ENCODE results near the gene PCAT7. TPM values are rescaled to one million over a fixed set of nuclear protein-coding genes. Genes with fewer than 3 reads are reported as not detected.

The PCAT7 gene
- total RNA-seq, 1 experiment from 2014 or later, result 6.5 TPM

GRCh38 chr9:94567271-94567670 is 12.4 kb downstream of the PCAT7 start (continued):
- TF ChIP-seq, protein P1, sequence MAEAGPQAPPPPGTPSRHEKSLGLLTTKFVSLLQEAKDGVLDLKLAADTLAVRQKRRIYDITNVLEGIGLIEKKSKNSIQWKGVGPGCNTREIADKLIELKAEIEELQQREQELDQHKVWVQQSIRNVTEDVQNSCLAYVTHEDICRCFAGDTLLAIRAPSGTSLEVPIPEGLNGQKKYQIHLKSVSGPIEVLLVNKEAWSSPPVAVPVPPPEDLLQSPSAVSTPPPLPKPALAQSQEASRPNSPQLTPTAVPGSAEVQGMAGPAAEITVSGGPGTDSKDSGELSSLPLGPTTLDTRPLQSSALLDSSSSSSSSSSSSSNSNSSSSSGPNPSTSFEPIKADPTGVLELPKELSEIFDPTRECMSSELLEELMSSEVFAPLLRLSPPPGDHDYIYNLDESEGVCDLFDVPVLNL (CRISPR knock-in tag; IDR thresholded peaks at IDR 0.05; ENCODE audit: borderline replicate concordance, low read depth), result no peak
- no peak for TF ChIP-seq RORB (CRISPR knock-in tag; IDR thresholded peaks at IDR 0.05)
- TF ChIP-seq, protein P2, sequence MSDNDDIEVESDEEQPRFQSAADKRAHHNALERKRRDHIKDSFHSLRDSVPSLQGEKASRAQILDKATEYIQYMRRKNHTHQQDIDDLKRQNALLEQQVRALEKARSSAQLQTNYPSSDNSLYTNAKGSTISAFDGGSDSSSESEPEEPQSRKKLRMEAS (CRISPR knock-in tag; IDR thresholded peaks at IDR 0.05), result no peak
- no peak for TF ChIP-seq TP53 (CRISPR knock-in tag; IDR thresholded peaks at IDR 0.05)
- TF ChIP-seq, protein P3, sequence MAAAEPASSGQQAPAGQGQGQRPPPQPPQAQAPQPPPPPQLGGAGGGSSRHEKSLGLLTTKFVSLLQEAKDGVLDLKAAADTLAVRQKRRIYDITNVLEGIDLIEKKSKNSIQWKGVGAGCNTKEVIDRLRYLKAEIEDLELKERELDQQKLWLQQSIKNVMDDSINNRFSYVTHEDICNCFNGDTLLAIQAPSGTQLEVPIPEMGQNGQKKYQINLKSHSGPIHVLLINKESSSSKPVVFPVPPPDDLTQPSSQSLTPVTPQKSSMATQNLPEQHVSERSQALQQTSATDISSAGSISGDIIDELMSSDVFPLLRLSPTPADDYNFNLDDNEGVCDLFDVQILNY (CRISPR knock-in tag; IDR thresholded peaks at IDR 0.05), result no peak

DNA sequence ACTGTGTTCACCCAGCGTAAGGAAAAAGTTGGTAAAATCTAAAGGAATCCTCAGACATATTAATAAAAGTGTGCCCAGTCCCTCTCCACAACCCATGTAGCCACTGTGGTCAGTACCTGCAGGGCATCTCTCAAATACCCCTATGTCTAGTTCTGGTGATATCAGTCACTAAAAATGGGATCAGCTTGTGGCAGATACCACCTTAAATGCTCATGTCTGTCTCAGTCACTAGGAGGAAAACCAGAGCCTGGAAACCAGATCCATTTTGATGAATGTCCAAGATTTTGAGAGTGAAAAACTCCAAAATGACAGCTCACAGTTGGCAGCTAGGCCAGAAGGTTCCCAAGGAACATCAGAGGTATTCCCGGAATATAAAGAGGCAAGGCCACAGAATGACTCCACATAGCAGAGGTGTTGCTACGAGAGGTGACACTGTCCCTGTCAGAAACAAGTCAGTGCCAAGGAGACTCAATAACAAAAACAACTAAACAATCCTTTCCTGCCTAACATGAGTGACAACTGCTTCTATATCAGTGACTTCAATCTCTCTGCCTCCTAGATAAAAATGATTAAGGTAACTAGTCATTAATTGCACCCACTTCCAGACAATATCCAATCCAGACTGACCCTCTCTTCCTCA is 13.5 kb downstream of the PCAT7 start:
- ChIA-PET POLR2A (interaction anchor here (0.5 kb wide), 1 partner anchor 114 kb away, joined by 8 read pairs; no protein-coding TSS in a partner anchor), CTCF (interaction anchor here (0.5 kb wide), 1 partner anchor 1460 kb away, joined by 5 read pairs; no protein-coding TSS in a partner anchor)
- no peak overlapping the region for H3K4me3 Mint-ChIP-seq
- ATAC-seq, result no peak
- DNase-seq (ENCODE audit: low spot score), result no peak
- no peak overlapping the region for H3K27ac Mint-ChIP-seq
- H3K4me1 Mint-ChIP-seq, result peaks cover 14% of the 10 kb centered on the region
- H3K9me3 Mint-ChIP-seq, result peaks cover 11% of the 10 kb centered on the region
- peaks cover 18% of the 10 kb centered on the region for H3K36me3 Mint-ChIP-seq
- H3K27me3 Mint-ChIP-seq (ENCODE audit: low read depth), result peaks cover 6% of the 10 kb centered on the region
- no peak for TF ChIP-seq CREM (CRISPR knock-in tag; IDR thresholded peaks at IDR 0.05)
- TF ChIP-seq, protein P4, sequence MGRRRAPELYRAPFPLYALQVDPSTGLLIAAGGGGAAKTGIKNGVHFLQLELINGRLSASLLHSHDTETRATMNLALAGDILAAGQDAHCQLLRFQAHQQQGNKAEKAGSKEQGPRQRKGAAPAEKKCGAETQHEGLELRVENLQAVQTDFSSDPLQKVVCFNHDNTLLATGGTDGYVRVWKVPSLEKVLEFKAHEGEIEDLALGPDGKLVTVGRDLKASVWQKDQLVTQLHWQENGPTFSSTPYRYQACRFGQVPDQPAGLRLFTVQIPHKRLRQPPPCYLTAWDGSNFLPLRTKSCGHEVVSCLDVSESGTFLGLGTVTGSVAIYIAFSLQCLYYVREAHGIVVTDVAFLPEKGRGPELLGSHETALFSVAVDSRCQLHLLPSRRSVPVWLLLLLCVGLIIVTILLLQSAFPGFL (CRISPR knock-in tag; IDR thresholded peaks at IDR 0.05; ENCODE audit: borderline replicate concordance), result no peak
- TF ChIP-seq GTF2I (CRISPR knock-in tag; conservative IDR thresholded peaks at IDR 0.05), result no peak
- no peak for TF ChIP-seq ATF1 (CRISPR knock-in tag; IDR thresholded peaks at IDR 0.05)
- no peak for TF ChIP-seq PRRX2 (CRISPR knock-in tag; IDR thresholded peaks at IDR 0.05)
- no peak for TF ChIP-seq MXD4 (CRISPR knock-in tag; IDR thresholded peaks at IDR 0.05; ENCODE audit: borderline replicate concordance)
- TF ChIP-seq EMX1 (CRISPR knock-in tag; IDR thresholded peaks at IDR 0.05), result no peak
- no peak for TF ChIP-seq ZBTB43 (CRISPR knock-in tag; IDR thresholded peaks at IDR 0.05)
- TF ChIP-seq, protein P5, sequence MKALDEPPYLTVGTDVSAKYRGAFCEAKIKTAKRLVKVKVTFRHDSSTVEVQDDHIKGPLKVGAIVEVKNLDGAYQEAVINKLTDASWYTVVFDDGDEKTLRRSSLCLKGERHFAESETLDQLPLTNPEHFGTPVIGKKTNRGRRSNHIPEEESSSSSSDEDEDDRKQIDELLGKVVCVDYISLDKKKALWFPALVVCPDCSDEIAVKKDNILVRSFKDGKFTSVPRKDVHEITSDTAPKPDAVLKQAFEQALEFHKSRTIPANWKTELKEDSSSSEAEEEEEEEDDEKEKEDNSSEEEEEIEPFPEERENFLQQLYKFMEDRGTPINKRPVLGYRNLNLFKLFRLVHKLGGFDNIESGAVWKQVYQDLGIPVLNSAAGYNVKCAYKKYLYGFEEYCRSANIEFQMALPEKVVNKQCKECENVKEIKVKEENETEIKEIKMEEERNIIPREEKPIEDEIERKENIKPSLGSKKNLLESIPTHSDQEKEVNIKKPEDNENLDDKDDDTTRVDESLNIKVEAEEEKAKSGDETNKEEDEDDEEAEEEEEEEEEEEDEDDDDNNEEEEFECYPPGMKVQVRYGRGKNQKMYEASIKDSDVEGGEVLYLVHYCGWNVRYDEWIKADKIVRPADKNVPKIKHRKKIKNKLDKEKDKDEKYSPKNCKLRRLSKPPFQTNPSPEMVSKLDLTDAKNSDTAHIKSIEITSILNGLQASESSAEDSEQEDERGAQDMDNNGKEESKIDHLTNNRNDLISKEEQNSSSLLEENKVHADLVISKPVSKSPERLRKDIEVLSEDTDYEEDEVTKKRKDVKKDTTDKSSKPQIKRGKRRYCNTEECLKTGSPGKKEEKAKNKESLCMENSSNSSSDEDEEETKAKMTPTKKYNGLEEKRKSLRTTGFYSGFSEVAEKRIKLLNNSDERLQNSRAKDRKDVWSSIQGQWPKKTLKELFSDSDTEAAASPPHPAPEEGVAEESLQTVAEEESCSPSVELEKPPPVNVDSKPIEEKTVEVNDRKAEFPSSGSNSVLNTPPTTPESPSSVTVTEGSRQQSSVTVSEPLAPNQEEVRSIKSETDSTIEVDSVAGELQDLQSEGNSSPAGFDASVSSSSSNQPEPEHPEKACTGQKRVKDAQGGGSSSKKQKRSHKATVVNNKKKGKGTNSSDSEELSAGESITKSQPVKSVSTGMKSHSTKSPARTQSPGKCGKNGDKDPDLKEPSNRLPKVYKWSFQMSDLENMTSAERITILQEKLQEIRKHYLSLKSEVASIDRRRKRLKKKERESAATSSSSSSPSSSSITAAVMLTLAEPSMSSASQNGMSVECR (CRISPR knock-in tag; IDR thresholded peaks at IDR 0.05; ENCODE audit: borderline replicate concordance), result no peak
- no peak for TF ChIP-seq ZNF671 (CRISPR knock-in tag; IDR thresholded peaks at IDR 0.05)
- TF ChIP-seq, protein P1 (CRISPR knock-in tag; IDR thresholded peaks at IDR 0.05; ENCODE audit: borderline replicate concordance, low read depth), result no peak
- TF ChIP-seq, protein P6, sequence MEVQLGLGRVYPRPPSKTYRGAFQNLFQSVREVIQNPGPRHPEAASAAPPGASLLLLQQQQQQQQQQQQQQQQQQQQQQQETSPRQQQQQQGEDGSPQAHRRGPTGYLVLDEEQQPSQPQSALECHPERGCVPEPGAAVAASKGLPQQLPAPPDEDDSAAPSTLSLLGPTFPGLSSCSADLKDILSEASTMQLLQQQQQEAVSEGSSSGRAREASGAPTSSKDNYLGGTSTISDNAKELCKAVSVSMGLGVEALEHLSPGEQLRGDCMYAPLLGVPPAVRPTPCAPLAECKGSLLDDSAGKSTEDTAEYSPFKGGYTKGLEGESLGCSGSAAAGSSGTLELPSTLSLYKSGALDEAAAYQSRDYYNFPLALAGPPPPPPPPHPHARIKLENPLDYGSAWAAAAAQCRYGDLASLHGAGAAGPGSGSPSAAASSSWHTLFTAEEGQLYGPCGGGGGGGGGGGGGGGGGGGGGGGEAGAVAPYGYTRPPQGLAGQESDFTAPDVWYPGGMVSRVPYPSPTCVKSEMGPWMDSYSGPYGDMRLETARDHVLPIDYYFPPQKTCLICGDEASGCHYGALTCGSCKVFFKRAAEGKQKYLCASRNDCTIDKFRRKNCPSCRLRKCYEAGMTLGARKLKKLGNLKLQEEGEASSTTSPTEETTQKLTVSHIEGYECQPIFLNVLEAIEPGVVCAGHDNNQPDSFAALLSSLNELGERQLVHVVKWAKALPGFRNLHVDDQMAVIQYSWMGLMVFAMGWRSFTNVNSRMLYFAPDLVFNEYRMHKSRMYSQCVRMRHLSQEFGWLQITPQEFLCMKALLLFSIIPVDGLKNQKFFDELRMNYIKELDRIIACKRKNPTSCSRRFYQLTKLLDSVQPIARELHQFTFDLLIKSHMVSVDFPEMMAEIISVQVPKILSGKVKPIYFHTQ (CRISPR knock-in tag; IDR thresholded peaks at IDR 0.05), result no peak
- TF ChIP-seq SMAD4 (CRISPR knock-in tag; IDR thresholded peaks at IDR 0.05), result no peak
- TF ChIP-seq ETV6 (CRISPR knock-in tag; IDR thresholded peaks at IDR 0.05), result no peak
- no peak for TF ChIP-seq TEAD1 (CRISPR knock-in tag; IDR thresholded peaks at IDR 0.05)
- TF ChIP-seq OVOL2 (CRISPR knock-in tag; IDR thresholded peaks at IDR 0.05; ENCODE audit: borderline replicate concordance), result no peak
- TF ChIP-seq ERG (CRISPR knock-in tag; IDR thresholded peaks at IDR 0.05), result no peak

All from WTC11 (cell line).